Spleen (tissue), 7 donors: ENCODE measurements around the gene PPM1N.

Experiments
- CTCF ChIP-seq, 11 experiments: fragments of 200-600 bp in 7 of 11; fragments of 450-650 bp in 4 of 11; sonication (generic) in 4 of 11; IDR thresholded peaks in 8 of 11; conservative IDR thresholded peaks in 3 of 11; 1 replicate in 7 of 11; 2 replicates in 4 of 11; pipeline versions ENCODE4 v1.4.0 to v1.8.0; 2016 to 2021; ENCODE audit warnings: antibody characterized with exemption in 11 of 11, inconsistent platforms in 4 of 11, mild to moderate bottlenecking in 1 of 11
- POLR2A ChIP-seq, 3 donors: fragments of 450-650 bp; IDR thresholded peaks; one replicate each; pipeline ENCODE4 v1.5.1; 2017; ENCODE audit warnings: antibody characterized with exemption in 3 of 3, mild to moderate bottlenecking in 1 of 3
- POLR2AphosphoS5 ChIP-seq, 3 donors: sonication (generic); formaldehyde crosslinking; IDR thresholded peaks; one replicate each; pipeline ENCODE4 v1.5.1; 2017; ENCODE audit warnings: antibody characterized with exemption in 3 of 3
- donor health status: DM: no; HTN: no; CAD: no; lungs with moderate emphysema.
- donor health status: DM: no; HTN: no; CAD: no.
- donor health status: DM: no; HTN: no; CAD: no.

- peak in 1 of 3 donors; percentile 44 for TF ChIP-seq POLR2AphosphoS5 (IDR thresholded peaks at IDR 0.05)
- no peak for TF ChIP-seq CTCF (IDR thresholded peaks at IDR 0.05 in 8 of 11, conservative IDR thresholded peaks at IDR 0.05 in 3 of 11)
- no peak for TF ChIP-seq POLR2A (IDR thresholded peaks at IDR 0.05)
These were observed 48.3 kb upstream of the PPM1N start for GRCh38 chr19:45450012-45450333.
